Stimulated activated CD4-positive, alpha-beta T cell treated with anti-CD3 and anti-CD28 coated beads, Interleukin-4, amount 100 ng/mL, for 1 hour (primary cell): ENCODE measurements around the gene HOXB8.
A peak's percentile ranks its signal among the peaks of the same experiment; 100 is the strongest.

Experiments used
- DNase-seq: peaks from one replicate; pipeline ENCODE4 v3.0.0-alpha.2; 2020

Gene HOXB8

DNA sequence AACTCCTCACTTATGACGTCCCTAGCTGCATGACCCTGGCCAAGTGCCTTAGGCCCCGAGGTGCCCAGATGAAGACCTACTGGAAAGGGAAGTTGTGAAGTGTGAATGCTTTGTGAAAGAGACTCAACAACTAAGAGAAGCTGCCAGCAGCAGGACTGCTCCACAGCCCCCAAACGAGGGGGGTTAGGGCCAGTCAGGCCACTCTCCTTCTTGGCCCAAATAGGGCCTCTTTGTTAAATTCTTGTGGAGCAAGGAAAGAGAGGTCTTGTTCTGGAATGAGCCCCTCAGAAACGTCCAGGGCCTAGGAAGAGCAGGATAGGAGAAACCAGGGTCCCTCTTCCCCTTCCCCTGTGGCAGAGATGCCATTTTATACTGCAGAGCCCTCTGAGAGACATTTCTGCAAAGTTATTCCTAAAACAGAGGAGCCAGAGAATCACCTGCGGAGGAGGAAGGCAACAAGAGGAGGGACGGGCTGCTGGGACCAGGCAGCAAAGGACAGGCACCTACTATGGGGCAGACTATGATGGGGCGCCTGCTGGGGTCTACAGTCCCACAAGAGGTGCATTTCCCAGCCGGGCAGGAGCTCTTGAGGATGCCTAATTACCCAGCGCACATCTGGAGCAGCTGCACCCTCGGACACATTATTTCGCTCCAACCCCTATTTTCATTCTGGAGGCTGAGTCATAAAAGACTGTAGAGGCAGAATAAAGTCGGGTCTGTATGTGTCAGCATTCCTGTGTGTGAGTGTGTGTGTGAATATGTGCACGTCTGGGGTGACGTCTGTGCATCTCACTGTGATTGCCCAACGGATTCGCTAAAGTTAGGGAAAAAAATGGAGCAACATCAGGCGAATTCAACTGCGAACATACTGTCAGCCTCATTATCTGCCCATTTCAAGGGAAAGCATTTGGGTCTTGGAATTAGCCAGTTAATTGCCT, 22.5 kb upstream of the HOXB8 start:
- DNase-seq: no peak

DNA sequence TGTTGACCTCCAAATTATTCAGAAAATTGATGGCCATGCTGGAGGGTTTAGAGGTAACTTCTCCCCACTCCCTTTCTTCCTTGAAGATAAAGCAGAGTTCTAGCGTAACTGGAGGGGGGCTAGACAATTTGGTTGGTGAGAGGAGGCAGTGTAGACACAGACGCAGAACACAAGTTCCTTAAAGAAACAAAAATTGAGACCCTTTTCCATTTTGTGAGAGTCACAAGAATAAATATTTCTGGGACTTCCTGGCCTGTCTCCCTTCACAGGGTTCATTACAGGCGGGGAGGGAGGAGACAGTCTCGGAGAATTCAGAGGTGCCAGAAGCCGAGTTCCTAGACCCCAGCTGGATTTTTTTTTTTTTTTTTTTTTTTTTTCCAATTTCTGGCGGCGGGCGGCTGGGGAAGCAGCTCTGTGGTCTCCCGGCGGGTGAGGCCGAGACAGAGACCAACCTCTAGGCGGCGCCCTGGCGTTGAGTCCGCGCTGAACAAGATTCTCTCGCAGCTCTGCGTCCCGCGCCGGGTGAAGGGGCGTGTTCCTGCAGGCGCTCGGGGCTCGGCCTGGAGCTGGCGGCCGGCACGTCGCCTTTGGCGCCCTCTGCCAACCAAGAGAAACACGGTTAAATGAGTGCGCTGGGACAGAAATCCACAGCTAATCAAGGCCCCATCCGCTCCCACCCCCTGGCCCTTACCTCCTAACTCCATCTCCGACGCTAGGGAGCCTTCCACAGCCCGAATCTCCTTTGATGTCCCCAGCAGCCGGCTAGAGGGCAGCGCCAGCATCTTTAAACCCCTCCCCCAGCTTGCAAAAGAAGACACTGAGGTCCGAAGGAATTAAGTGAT, 21.3 kb upstream of the HOXB8 start:
- peak; percentile 74 for DNase-seq

DNA sequence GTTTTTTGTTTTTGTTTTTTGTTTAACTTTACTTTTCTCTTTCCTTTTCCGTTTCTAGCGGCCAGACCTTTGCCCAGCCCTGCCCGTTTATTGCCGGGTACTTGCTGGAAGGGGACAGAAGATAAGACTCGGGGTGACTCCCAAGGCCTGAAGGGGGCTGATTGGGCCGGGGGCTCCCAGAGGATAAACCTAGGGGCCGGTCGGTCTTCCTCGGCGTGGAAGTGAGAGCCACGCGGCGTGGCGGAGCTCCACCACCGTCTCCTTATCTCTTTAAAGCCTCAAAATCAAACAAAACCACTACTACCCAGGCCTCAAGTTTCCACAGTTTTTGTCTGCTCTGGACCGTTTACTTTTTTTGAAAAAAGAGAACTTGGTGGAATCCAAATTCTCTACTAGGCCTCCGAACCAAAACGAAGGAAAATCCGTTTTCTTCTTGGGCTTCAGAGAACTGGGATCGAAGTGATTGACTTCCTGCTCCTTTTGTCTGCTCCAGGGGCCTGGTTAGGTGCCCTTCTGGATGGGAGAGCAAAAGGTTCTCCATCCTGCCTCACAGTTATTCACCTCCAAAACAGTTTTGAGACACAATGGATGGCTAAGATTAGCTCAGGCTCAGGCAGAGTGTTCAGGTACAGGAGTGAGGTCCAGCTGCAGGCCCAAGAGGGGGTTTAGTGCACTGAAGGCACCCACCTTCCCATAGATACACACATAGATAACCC, 19.6 kb upstream of the HOXB8 start:
- no peak for DNase-seq

DNA sequence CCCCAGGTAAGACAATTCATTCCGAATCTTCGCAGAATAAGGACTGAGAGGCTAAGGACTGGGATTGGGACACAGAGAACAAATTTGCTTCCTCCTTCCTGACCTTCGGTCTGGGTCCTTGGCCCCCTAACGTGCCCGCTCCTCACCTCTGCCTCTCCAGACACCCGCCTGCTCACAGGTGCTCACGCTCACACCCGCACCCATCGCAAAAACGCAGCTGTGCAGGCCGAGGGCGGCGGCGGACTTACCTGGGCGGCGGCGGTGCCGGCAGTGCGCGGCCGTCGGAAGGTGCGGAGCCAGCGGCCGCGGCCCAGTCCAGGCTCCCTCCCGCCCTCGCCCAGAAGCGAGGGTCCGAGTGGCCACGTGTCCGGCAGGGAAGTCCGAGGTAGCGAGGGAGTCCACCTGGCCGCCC, 18.2 kb upstream of the HOXB8 start:
- no peak for DNase-seq

DNA sequence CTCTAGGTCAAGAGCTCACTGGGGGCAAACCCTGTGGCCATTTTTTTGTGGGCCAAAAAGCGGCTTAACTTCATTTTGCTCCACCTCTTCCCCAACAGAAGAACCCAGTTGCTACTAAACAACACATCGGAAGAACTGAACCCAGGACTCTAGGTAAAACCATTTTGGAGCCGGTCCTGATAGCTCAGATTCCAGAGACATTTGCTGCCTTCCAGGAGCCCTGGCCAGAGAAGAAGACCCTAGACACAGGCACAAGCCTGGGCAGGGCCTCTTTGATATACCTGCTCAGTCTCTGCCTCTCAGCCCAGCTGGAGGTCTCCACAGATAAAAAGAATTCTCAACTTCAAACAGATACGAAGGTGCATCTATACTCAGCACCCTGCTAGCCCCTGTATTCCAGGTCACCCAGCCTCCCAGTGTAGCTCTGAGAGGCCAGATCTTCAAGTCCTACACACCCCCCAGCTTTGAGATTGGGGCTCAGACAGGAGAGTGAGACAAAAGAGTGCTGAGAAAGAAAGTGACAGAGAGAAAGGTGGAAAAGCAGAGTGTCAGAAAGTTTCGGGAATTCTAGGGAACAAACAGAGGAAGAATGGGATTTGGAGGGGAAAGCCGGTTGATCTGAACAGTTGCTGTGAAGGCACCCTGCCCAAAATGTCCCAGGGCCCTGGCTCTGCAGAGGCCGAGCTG, 17.6 kb upstream of the HOXB8 start:
- no peak for DNase-seq

DNA sequence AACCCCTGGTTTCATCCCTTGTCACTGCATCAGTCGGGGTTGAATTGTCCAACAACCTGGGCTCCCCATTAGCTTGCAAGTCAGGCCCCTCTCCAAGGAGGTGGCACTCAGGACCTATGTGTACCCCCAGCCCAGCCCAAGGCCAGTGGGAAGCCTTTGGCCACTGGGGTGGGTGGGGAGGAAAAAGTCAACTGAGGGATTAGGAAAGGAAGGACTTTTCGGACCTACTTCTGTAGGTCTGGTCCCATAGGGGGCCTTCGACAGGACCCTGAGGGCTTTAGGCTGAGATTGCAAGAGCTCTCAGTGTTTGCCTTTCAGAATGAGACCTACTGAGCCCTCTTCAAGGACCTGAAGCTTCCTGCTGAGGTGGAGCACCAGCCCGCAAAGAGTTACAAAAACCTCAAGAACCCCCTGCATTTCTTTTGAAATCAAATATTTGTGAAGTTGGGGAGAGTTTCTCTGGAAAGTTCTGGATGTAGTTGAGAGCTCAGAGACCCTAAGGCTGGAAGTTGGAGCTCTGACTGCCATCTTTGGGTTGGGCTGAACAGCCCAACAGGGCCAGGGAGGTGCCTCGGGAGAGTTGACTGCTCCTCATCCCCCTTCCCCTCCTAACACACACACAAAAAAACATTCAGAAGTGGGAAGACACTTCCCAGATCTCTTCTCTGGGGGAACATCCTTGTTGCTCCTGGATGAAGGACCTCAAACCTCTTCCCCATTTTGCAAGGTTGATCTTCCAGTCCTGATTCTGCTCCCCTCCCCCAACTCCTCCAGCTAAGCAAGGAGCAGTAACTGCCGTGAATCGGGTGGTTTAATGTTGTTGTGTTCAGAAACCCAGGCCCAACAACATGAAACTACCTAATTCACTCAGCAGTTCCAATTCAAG, 16.8 kb upstream of the HOXB8 start:
- DNase-seq: no peak

DNA sequence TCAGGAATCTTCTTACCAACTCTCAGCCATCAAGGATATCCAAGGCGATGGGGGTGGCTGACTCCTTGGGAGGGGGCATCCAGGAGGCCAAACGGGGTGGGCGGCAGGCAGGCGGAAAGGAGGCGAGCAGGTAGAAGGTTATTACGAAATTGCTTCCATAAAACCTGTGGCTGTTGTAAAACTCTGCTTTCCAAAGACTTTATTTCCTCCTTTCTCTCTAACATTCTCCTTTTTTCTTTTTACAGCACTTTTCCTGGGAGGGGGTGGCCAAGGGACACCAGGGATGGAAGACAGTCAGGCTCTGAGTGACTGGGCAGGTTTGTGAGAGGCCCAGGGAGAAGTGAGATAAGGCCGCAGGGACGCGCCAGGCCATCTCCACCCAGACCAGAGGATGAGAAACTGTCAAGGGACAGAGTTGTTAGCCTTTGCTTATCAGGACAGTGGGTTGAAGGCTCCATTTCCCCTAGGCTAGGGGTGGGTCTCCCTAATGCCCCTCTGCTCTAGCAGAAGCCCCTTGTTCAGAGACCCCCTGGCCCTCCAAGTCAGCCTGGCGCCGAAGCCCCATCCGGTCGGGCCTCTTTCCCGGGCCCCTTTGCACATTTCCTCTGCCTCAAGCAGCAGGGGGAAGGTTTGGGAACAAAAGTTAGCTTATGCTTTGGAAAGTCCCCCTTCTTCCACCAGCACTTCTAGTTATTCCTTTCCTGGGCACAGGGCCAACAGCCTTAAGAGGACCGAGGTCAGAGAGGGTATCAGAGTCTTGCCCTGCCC, 16.0 kb upstream of the HOXB8 start:
- DNase-seq: no peak

DNA sequence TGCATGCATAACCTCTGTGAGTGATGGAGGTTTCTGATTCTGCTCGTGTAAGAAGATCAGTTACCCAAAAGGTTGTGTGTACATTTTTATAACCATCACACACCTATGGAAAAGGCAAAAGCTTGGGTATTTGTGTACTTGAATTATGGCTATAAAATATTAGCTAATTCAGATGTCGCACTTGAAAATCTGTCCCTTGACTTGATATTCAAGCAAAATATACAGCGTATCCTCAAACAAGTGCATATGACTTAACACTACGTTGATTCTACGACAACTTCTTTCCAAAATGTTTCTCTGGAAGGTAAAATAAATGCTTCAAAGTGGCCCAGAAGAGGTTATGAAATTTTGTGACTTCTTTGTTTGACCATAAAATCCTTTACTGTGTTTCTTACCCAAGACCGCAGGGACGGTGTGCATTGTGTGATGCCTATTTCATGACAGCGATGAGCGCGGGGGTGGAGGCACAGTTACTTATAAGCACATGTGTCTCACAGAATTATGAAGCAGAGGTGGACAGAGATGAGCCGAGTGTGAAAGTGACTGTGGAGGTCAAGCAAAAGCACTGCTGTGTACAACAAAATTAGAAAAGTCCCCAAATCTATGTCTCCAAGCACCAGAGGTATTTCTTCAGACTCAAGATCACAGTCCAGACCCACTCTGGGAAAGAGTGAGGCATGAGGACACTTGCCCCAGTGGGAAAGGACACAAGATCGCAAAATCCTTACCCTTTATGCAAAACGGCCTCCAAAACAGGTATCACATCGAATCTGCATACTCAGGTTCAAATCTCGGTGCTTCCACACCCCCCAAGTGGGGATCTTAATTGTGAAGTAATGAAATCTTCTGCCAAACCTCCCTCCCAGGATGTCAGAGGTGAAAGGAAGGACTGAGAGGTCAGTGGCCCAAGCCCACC, 15.2 kb upstream of the HOXB8 start:
- DNase-seq: no peak

DNA sequence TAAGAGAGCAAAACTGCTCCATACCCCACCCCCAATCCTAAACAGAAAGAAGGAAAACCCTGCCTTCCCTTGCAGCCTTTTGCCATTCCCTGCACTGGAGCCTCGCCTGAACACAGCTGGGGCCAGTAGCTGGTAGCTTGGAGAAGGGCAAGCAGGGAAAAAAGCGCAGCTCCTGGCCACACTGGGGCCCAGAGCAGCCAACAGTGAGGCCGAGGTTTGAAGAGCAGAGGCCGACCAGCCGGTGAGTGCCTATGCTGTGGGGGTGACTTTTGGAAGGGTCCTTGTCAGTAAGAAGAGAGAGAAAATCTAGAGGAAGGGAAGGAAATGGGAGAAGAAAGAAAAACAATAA, 14.3 kb upstream of the HOXB8 start:
- no peak for DNase-seq

DNA sequence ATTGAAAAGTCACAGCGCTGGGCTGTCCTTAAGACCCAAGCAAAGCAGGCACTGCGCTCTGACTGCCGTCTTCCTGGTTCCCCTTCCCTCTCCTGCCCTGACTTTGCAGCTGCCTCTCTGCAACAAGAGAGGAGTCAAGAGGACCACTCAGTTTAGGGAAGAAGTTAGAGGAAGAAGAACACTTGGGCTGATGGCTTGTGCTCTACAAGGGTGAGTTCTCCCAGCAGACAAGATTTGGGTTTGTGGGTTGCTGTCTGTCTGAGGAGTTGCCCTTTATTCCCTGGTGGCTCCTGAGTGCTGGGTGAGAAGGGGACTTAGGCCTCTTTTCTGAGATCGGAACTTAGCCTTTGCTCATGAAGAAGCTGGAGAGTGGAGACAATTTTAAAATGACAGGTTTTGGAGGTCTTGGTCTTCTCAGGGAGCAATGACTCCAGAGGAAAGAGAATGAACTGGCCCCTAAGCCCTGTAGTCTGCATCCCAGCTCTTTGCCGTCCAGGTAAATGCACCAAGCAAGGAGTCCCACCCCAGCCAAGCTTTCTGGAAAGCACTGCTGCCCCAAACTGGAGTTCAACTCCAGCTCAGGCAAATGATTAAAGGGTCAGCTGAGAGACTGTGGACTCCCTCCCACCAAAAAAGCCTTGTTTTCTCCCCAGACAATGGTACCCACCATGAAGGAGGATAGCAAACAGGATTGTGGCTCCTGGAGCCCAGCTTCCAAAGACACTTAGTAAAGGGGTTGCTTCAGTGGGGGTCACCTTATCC, 13.7 kb upstream of the HOXB8 start:
- DNase-seq: no peak

DNA sequence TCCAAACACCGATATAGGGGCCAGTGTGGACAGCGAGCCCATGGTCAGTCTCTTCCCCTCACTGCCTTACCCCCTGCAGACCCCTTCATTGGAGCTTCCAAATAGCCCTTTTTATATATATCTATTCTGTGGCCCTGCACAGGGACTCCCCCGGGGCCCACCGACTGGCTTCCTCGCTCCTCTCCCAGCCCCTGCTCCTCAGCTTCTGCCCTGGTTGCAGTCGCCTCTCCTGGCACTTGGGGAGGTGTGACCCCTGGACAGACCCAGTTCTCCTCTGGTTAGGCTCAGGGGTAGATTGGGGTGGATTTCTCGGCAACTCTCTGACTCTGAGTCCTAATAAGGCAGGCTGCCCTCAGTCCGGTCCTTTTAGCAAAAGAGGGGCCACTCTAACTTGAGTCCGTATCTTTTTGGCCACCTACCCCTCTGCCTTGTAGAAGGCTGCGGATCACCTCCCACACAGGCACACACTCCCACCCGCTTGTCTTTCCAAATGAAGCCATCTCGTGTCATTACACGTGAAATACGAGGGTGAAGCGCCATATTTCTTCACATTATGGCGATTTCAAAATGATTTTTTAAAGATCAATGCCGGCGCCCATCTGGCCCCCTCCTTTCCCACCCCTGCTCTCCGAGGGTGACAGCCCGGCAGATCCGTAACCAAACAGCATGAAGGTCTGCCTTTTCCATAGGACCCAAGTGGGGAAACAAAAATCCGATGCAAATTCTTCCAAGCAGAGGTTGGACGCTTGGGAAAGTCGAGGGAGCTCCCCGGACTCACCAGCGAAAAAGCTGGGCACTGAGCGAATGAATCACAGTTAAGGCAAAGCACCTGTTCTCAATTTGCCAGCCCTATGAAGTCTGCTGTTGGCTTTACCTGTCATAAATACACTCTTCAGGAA, 12.8 kb upstream of the HOXB8 start:
- DNase-seq: no peak

DNA sequence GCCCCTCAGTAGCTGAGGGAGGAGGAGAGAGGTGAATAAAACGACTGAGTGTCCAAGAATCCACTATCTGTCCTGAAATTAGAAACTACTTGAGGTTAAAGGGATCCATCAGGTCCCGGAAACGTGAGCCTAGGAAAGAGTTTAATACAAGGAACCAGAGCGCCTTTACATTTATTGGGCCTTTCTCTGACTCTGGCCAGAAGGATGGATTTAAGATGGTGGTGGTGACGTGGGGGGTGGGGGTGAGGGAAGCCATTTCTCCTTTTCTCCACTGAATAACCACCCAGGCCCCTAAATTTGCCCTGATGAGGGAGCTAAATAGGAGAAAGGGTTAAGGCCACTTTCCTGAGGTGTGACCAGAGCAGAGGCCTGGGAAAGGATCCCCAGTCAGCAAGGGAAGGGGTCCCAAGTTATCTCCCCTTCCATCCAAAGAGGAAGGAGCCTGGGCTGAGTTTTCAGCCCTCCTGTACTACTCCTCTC, 12.1 kb upstream of the HOXB8 start:
- no peak for DNase-seq

DNA sequence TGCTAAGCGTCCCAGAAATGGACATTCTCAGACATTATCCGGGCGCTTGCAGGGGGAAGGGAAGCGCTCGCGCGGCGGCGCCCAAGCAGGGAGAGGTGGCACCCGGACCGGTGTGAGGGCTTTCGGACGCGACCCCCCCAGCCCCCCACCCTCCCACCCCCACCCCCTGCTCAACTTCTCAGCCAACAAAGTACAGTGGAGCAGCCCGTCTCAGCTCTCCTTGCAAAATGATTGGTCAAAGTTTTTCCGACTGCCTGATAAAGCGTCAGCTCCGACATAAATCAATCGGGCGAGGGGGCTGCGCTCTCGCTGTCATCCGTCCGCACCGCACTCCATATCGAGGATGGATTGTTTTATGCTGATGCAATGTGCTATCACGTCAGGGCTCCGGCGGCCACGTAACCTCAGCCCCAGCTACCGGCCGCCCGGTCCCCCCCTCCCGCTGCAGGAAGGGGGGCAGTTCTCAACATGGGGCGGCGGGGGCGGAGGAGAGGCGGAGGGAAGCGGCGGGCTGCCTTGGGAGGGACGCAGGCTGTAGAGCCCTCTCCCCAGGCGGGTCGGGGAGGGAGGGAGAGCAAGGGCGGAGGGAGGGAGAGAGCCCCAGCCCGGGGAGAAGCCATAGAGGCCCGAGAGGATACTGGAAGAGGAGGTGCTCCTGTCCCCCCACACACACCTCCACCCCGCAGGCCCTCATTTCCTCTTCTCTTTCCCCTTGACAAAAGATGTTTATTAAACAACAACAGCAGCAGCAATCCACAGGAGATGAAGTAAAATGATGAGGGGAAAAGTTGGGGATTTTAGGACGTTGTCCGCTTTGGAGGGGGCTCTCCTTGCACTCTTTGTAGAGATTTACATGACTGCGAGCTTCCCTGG, 11.4 kb upstream of the HOXB8 start, which contains the start of gene HOXB9:
TSS of gene HOXB9 (minus strand) at position 114 of the 873 bp plus-strand sequence. CDS start at position 25, 89 bp downstream.
- peak; percentile 67 for DNase-seq

DNA sequence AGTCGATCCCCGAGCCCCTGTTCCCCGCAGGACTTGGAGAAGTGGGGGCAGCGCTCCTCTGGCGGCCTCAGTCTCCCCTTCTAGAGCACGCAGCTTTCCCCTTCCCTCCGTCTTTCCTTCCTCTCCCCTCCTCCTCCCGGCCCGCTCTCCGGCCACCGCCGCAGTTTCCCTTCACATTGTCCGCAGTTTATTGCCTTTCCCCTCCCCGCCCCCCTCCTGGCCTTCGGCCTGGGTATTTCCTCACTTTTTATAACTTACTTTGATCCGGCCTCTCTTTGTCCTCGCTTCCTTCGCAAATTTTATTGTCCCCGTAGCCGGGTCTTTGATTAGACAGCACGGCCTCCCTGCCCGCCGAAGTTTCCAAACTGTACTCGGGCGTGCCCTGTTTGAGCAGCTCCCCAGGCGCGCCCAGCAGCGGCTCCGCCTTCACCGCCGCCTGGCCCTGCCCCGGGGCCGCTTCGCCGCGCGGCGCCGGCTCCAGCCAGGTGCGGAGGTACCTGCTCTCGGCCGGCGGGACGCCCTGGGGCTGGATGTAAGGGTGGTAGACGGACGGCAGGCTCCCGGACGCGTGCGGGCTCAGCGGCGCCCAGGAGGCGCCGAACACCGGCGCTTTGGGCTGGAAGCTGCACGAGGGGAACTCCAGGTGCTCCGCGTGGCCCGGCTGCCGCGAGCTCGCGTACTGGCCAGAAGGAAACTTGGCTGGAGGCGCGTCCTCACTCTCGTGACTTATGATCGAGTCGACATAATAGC, 10.6 kb upstream of the HOXB8 start:
- peak; percentile 57 for DNase-seq
